CD4-positive, alpha-beta T cell treated with Interleukin-12 subunit alpha and Interleukin-12 subunit beta, for 1 hour (primary cell): ENCODE measurements around the gene RAB28.
"Not testable (repeated sequence)": the region's sequence is repeated elsewhere in the genome, so short reads cannot be mapped to it uniquely, and the experiment has no call there.

Experiments used
- DNase-seq: peaks from one replicate; pipeline ENCODE4 v3.0.0-alpha.2; 2020

The RAB28 gene

GRCh38 chr4:13445841-13446790 lies 38.0 kb downstream of the RAB28 start:
- DNase-seq: no peak

- no peak for DNase-seq
Measured at GRCh38 chr4:13441506-13441905, 42.6 kb downstream of the RAB28 start.

GRCh38 chr4:13436962-13437361 lies 47.2 kb downstream of the RAB28 start:
- DNase-seq: no peak

GRCh38 chr4:13432453-13432852 lies 51.7 kb downstream of the RAB28 start:
- DNase-seq: no peak

GRCh38 chr4:13430834-13431568 lies 53.1 kb downstream of the RAB28 start:
- no peak for DNase-seq

GRCh38 chr4:13427599-13428325 lies 56.4 kb downstream of the RAB28 start:
- DNase-seq: no peak

GRCh38 chr4:13415068-13415785 lies 68.9 kb downstream of the RAB28 start:
- DNase-seq: no peak

GRCh38 chr4:13413729-13414437 lies 70.3 kb downstream of the RAB28 start:
- DNase-seq: no peak

GRCh38 chr4:13411942-13412341 lies 72.2 kb downstream of the RAB28 start:
- DNase-seq: no peak

- no peak for DNase-seq
Measured at GRCh38 chr4:13409324-13409723, 74.8 kb downstream of the RAB28 start.

GRCh38 chr4:13406156-13406555 lies 78.0 kb downstream of the RAB28 start:
- DNase-seq: not testable (repeated sequence)

- no peak for DNase-seq
Measured at GRCh38 chr4:13403833-13404232, 80.3 kb downstream of the RAB28 start.

- DNase-seq: no peak
Measured at GRCh38 chr4:13403326-13403725, 80.8 kb downstream of the RAB28 start.

GRCh38 chr4:13399257-13399656 lies 84.9 kb downstream of the RAB28 start:
- no peak for DNase-seq

GRCh38 chr4:13396161-13396560 lies 88.0 kb downstream of the RAB28 start:
- DNase-seq: no peak

- DNase-seq: not testable (repeated sequence)
Measured at GRCh38 chr4:13389901-13390300, 94.2 kb downstream of the RAB28 start.

GRCh38 chr4:13386405-13387107 lies 97.6 kb downstream of the RAB28 start:
- DNase-seq: no peak

GRCh38 chr4:13384055-13384454 lies 100.1 kb downstream of the RAB28 start:
- DNase-seq: no peak

GRCh38 chr4:13378973-13379759 lies 105.0 kb downstream of the RAB28 start:
- no peak for DNase-seq

- DNase-seq: no peak
Measured at GRCh38 chr4:13371048-13371447, 113.1 kb downstream of the RAB28 start.
